Panc1 (cell line): ENCODE results near the gene TSNAXIP1.

Experiments
- SIN3A ChIP-seq: IDR thresholded peaks from 2 replicates; pipeline ENCODE4 v1.6.1; 2012; ENCODE audit warnings: low read depth, mild to moderate bottlenecking, low read length, moderate library complexity, borderline replicate concordance; ENCODE audit not compliant: insufficient read depth
- TF ChIP-seq, protein P1 (sequence below), 2 experiments: IDR thresholded peaks; 2 replicates each; pipeline ENCODE4 v1.6.1; 2011 to 2012; ENCODE audit warnings: low read depth in 2 of 2, control low read depth in 1 of 2, low read length in 1 of 2, mild to moderate bottlenecking in 1 of 2, moderate library complexity in 1 of 2; ENCODE audit not compliant: insufficient read depth in 1 of 2
- TF ChIP-seq, protein P2 (sequence below): fragments of 450-650 bp; IDR thresholded peaks from 2 replicates; pipeline ENCODE4 v1.5.1; 2017; ENCODE audit warnings: mild to moderate bottlenecking

DNA sequence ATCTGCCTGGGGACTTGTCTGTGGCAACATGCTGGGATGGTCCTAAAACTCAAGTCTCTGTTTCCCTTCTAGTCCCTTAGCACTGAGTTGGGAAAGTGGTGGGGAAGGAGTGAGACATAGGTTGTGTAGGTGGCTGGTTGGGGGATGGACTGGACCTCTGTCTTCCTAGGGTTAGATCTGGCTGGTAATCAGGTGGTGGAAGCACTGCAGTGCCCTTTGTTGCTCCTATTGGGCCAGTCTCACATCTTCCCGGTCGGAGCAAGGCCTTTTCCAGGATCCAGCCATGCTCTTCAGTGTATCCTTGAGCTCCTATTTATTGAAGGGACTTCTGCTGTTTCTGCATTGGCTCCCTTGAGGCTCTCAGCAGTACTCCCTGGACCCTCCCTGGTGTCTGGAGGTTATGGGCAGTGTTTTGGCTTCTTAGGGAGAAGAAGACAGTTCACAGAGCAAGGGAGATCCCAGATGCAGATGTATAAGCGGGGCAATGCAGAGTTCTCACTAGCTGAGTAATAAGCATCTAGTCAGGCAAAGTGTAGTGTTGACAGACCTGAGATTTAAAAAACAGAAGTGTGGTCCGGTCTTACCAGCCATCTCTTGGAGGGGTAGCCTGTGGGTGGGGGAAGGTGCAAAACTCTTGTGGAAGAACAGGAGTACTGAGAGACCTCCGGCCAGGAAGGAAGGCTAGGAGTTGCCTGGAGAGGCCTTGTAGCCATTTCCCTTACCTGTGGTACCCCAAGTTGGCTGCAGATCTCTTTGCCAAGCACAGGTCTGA, 38.8 kb downstream of the TSNAXIP1 start:
- TF ChIP-seq, protein P1, sequence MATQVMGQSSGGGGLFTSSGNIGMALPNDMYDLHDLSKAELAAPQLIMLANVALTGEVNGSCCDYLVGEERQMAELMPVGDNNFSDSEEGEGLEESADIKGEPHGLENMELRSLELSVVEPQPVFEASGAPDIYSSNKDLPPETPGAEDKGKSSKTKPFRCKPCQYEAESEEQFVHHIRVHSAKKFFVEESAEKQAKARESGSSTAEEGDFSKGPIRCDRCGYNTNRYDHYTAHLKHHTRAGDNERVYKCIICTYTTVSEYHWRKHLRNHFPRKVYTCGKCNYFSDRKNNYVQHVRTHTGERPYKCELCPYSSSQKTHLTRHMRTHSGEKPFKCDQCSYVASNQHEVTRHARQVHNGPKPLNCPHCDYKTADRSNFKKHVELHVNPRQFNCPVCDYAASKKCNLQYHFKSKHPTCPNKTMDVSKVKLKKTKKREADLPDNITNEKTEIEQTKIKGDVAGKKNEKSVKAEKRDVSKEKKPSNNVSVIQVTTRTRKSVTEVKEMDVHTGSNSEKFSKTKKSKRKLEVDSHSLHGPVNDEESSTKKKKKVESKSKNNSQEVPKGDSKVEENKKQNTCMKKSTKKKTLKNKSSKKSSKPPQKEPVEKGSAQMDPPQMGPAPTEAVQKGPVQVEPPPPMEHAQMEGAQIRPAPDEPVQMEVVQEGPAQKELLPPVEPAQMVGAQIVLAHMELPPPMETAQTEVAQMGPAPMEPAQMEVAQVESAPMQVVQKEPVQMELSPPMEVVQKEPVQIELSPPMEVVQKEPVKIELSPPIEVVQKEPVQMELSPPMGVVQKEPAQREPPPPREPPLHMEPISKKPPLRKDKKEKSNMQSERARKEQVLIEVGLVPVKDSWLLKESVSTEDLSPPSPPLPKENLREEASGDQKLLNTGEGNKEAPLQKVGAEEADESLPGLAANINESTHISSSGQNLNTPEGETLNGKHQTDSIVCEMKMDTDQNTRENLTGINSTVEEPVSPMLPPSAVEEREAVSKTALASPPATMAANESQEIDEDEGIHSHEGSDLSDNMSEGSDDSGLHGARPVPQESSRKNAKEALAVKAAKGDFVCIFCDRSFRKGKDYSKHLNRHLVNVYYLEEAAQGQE (IDR thresholded peaks at IDR 0.05; ENCODE audit: insufficient read depth in 1 of 2, low read depth in 2 of 2, low read length in 1 of 2): no peak
- TF ChIP-seq, protein P2, sequence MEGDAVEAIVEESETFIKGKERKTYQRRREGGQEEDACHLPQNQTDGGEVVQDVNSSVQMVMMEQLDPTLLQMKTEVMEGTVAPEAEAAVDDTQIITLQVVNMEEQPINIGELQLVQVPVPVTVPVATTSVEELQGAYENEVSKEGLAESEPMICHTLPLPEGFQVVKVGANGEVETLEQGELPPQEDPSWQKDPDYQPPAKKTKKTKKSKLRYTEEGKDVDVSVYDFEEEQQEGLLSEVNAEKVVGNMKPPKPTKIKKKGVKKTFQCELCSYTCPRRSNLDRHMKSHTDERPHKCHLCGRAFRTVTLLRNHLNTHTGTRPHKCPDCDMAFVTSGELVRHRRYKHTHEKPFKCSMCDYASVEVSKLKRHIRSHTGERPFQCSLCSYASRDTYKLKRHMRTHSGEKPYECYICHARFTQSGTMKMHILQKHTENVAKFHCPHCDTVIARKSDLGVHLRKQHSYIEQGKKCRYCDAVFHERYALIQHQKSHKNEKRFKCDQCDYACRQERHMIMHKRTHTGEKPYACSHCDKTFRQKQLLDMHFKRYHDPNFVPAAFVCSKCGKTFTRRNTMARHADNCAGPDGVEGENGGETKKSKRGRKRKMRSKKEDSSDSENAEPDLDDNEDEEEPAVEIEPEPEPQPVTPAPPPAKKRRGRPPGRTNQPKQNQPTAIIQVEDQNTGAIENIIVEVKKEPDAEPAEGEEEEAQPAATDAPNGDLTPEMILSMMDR: no peak
- no peak for TF ChIP-seq SIN3A
